ENCODE measurements around the gene ANKRD23.

DNA sequence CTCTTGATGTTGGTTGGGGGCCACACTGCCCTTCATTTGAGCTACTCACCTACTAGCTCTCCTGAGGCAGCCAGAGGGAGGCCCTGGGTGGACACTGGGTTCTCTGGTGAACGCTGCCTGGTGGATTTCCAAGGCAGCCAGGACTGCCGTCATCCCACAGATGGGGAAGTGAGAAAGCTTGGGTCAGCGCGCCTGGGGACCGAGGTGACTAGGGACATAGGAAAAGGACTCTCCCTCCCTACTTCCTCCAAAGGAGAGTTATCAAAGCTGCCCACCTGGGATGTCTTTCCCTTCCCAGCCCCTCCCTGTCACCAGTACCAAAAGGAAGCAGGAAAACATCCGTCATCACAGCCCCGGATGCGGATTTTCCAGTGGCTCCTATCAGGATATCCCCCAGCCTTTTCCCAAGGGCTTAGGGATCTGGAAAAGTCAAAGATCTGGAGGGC is 29.9 kb upstream of the ANKRD23 start:
- no peak for TF ChIP-seq MYC (IDR thresholded peaks at IDR 0.05; ENCODE audit: low read depth, low read length)
- TF ChIP-seq, protein P1, sequence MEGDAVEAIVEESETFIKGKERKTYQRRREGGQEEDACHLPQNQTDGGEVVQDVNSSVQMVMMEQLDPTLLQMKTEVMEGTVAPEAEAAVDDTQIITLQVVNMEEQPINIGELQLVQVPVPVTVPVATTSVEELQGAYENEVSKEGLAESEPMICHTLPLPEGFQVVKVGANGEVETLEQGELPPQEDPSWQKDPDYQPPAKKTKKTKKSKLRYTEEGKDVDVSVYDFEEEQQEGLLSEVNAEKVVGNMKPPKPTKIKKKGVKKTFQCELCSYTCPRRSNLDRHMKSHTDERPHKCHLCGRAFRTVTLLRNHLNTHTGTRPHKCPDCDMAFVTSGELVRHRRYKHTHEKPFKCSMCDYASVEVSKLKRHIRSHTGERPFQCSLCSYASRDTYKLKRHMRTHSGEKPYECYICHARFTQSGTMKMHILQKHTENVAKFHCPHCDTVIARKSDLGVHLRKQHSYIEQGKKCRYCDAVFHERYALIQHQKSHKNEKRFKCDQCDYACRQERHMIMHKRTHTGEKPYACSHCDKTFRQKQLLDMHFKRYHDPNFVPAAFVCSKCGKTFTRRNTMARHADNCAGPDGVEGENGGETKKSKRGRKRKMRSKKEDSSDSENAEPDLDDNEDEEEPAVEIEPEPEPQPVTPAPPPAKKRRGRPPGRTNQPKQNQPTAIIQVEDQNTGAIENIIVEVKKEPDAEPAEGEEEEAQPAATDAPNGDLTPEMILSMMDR (IDR thresholded peaks at IDR 0.05; ENCODE audit: low read depth, low read length) = no peak
